GM19351 (cell line): ENCODE measurements around the gene BMPR1A.
"Not testable (repeated sequence)": the region's sequence is repeated elsewhere in the genome, so short reads cannot be mapped to it uniquely, and the experiment has no call there.

Source experiments
- ATAC-seq: cut with Tn5 transposase; IDR thresholded peaks from one replicate; pipeline ENCODE4 v1.9.1; 2021; ENCODE audit warnings: mild to moderate bottlenecking, moderate library complexity; ENCODE audit not compliant: unreplicated experiment

The BMPR1A gene

GRCh38 chr10:86728056-86728455 is 28.4 kb upstream of the BMPR1A start:
- ATAC-seq = no peak

GRCh38 chr10:86729677-86730076 is 26.7 kb upstream of the BMPR1A start:
- no peak for ATAC-seq

GRCh38 chr10:86730227-86730626 is 26.2 kb upstream of the BMPR1A start:
- ATAC-seq = no peak

GRCh38 chr10:86732771-86733170 is 23.6 kb upstream of the BMPR1A start:
- ATAC-seq = no peak

- no peak for ATAC-seq
Observed at GRCh38 chr10:86733260-86733671, 23.2 kb upstream of the BMPR1A start.

- ATAC-seq = peak; percentile 66
Observed at GRCh38 chr10:86734207-86734988, 22.0 kb upstream of the BMPR1A start.

GRCh38 chr10:86735278-86735677 is 21.1 kb upstream of the BMPR1A start:
- not testable (repeated sequence) for ATAC-seq

GRCh38 chr10:86742230-86742629 is 14.2 kb upstream of the BMPR1A start:
- no peak for ATAC-seq

- no peak for ATAC-seq
Observed at GRCh38 chr10:86744067-86744725, 12.2 kb upstream of the BMPR1A start.

- no peak for ATAC-seq
Observed at GRCh38 chr10:86747796-86748581, 8.4 kb upstream of the BMPR1A start.

- ATAC-seq = no peak
Observed at GRCh38 chr10:86749854-86750253, 6.6 kb upstream of the BMPR1A start.

- ATAC-seq = no peak
Observed at GRCh38 chr10:86751477-86751876, 4.9 kb upstream of the BMPR1A start.

- no peak for ATAC-seq
Observed at GRCh38 chr10:86752311-86752710, 4.1 kb upstream of the BMPR1A start.

- ATAC-seq = peak; percentile 23
Observed at GRCh38 chr10:86753051-86753450, 3.4 kb upstream of the BMPR1A start.

GRCh38 chr10:86753638-86754434 is 2.6 kb upstream of the BMPR1A start:
- no peak for ATAC-seq

GRCh38 chr10:86755454-86755739 is 1.0 kb upstream of the BMPR1A start:
- ATAC-seq = peak; percentile 14

- ATAC-seq = peak; percentile 69
Observed at GRCh38 chr10:86755740-86756510, 494 bp upstream of the BMPR1A start.

- peak; percentile 0 for ATAC-seq
Observed at GRCh38 chr10:86757113-86757972, 924 bp downstream of the BMPR1A start.
